Liver (tissue), 9 donors: Measurements from ENCODE around the gene TSC22D3. TPM values are rescaled to one million over a fixed set of nuclear protein-coding genes. Genes with fewer than 3 reads are reported as not detected.

Experiments
- DNase-seq: peaks from one replicate; pipeline ENCODE4 v3.0.0-alpha.2; 2017; ENCODE audit warnings: low spot score
- H3K27ac ChIP-seq, 2 donors: one replicate each; pipeline ENCODE4 v1.7.0; 2013; ENCODE audit warnings: inconsistent platforms in 2 of 2, low read length in 2 of 2, control low read depth in 1 of 2, low read depth in 1 of 2, mild to moderate bottlenecking in 1 of 2
- H3K27me3 ChIP-seq, 4 donors: one replicate each; pipeline versions ENCODE4 v1.6.1 to v1.7.0; 2013; ENCODE audit warnings: low read length in 3 of 4, inconsistent platforms in 1 of 4, mild to moderate bottlenecking in 1 of 4, moderate library complexity in 1 of 4; ENCODE audit not compliant: control insufficient read depth in 4 of 4, insufficient read depth in 4 of 4
- H3K36me3 ChIP-seq, 4 donors: one replicate each; pipeline versions ENCODE4 v1.6.1 to v1.7.0; 2013; ENCODE audit warnings: low read length in 3 of 4, mild to moderate bottlenecking in 3 of 4, low read depth in 1 of 4, moderate library complexity in 1 of 4; ENCODE audit not compliant: control insufficient read depth in 4 of 4, insufficient read depth in 3 of 4
- H3K4me1 ChIP-seq, 4 donors: one replicate each; pipeline versions ENCODE4 v1.6.1 to v1.7.0; 2013; ENCODE audit warnings: low read length in 3 of 4, mild to moderate bottlenecking in 3 of 4, moderate library complexity in 1 of 4; ENCODE audit not compliant: control insufficient read depth in 4 of 4, insufficient read depth in 4 of 4
- H3K4me3 ChIP-seq, 3 donors: one replicate each; pipeline versions ENCODE4 v1.6.1 to v1.7.0; 2013; ENCODE audit warnings: low read length in 3 of 3, control low read depth in 1 of 3, low read depth in 1 of 3, mild to moderate bottlenecking in 1 of 3
- H3K9ac ChIP-seq, 2 donors: one replicate each; pipeline ENCODE4 v1.7.0; 2013; ENCODE audit warnings: low read length in 2 of 2, mild to moderate bottlenecking in 2 of 2, moderate library complexity in 2 of 2, control low read depth in 1 of 2, low read depth in 1 of 2
- H3K9me3 ChIP-seq, 4 donors: one replicate each; pipeline versions ENCODE4 v1.6.1 to v1.7.0; 2013; ENCODE audit warnings: low read length in 3 of 4; ENCODE audit not compliant: control insufficient read depth in 4 of 4
- EGR1 ChIP-seq, 2 donors: IDR thresholded peaks; 2 replicates each; pipeline ENCODE4 v1.6.1; 2016 to 2018; ENCODE audit warnings: antibody characterized with exemption in 2 of 2, low read depth in 2 of 2
- FOXA1 ChIP-seq: IDR thresholded peaks from 2 replicates; pipeline ENCODE4 v1.6.1; 2016; ENCODE audit warnings: antibody characterized with exemption
- FOXA2 ChIP-seq: IDR thresholded peaks from 2 replicates; pipeline ENCODE4 v1.6.1; 2016; ENCODE audit warnings: antibody characterized with exemption
- GABPA ChIP-seq, 2 donors: IDR thresholded peaks in 1 of 2; conservative IDR thresholded peaks in 1 of 2; 2 replicates each; pipeline ENCODE4 v1.6.1; 2016; ENCODE audit warnings: antibody characterized with exemption in 2 of 2, mild to moderate bottlenecking in 1 of 2, moderate library complexity in 1 of 2
- HNF4A ChIP-seq, 2 donors: conservative IDR thresholded peaks; 2 replicates each; pipeline ENCODE4 v1.6.1; 2016; ENCODE audit warnings: antibody characterized with exemption in 2 of 2, mild to moderate bottlenecking in 2 of 2
- HNF4G ChIP-seq: IDR thresholded peaks from 2 replicates; pipeline ENCODE4 v1.6.1; 2016; ENCODE audit warnings: antibody characterized with exemption
- JUND ChIP-seq, 2 donors: IDR thresholded peaks; 2 replicates each; pipeline ENCODE4 v1.6.1; 2016; ENCODE audit warnings: antibody characterized with exemption in 2 of 2
- NR2F2 ChIP-seq: IDR thresholded peaks from 2 replicates; pipeline ENCODE4 v1.6.1; 2016; ENCODE audit warnings: antibody characterized with exemption
- RAD21 ChIP-seq, 2 donors: IDR thresholded peaks; 2 replicates each; pipeline ENCODE4 v1.6.1; 2016; ENCODE audit warnings: antibody characterized with exemption in 2 of 2, mild to moderate bottlenecking in 2 of 2
- RXRA ChIP-seq, 2 donors: IDR thresholded peaks; 2 replicates each; pipeline ENCODE4 v1.6.1; 2017 to 2018; ENCODE audit warnings: antibody characterized with exemption in 2 of 2, mild to moderate bottlenecking in 1 of 2
- SP1 ChIP-seq: IDR thresholded peaks from 2 replicates; pipeline ENCODE4 v1.6.1; 2018; ENCODE audit warnings: antibody characterized with exemption, mild to moderate bottlenecking
- TAF1 ChIP-seq: conservative IDR thresholded peaks from 2 replicates; pipeline ENCODE4 v1.6.1; 2016; ENCODE audit warnings: antibody characterized with exemption, mild to moderate bottlenecking
- YY1 ChIP-seq: IDR thresholded peaks from 2 replicates; pipeline ENCODE4 v1.6.1; 2016; ENCODE audit warnings: antibody characterized with exemption, mild to moderate bottlenecking
- WGBS: extraction: QIAGEN DNeasy Blood & Tissue Kit; methylation state at CpG from one replicate; pipeline ENCODE4 v1.1.7; 2013; 5-methylcytosine and 5-hydroxymethylcytosine counted together
- polyA plus RNA-seq, 2 donors: library from polyadenylated mRNA; stranded (reverse) in 1 of 2; unstranded in 1 of 2; fragments of 200-250 nt in 1 of 2; fragments of >200 nt in 1 of 2; fragmentation: Nextera tagmentation in 1 of 2; extraction: Ambion mirVana in 1 of 2; gene quantifications; one replicate each; pipeline versions ENCODE4 v1.2.1 to v1.2.3, GENCODE V29; 2013 to 2015
- total RNA-seq, 2 donors: library from RNA; depleted of rRNA; stranded (reverse); fragments of >200 nt; gene quantifications; one replicate each; pipeline ENCODE4 v1.2.3, GENCODE V29; 2014
- TF ChIP-seq, protein P1 (sequence below): IDR thresholded peaks from 2 replicates; pipeline ENCODE4 v1.6.1; 2016; ENCODE audit warnings: antibody characterized with exemption
- TF ChIP-seq, protein P2 (sequence below): IDR thresholded peaks from 2 replicates; pipeline ENCODE4 v1.6.1; 2016; ENCODE audit warnings: antibody characterized with exemption, mild to moderate bottlenecking
- TF ChIP-seq, protein P3 (sequence below): IDR thresholded peaks from 2 replicates; pipeline ENCODE4 v1.6.1; 2016; ENCODE audit warnings: antibody characterized with exemption
- TF ChIP-seq, protein P4 (sequence below): IDR thresholded peaks from 2 replicates; pipeline ENCODE4 v1.6.1; 2016; ENCODE audit warnings: antibody characterized with exemption
- TF ChIP-seq, protein P5 (sequence below): fragments of 150-350 bp; IDR thresholded peaks from 2 replicates; pipeline ENCODE4 v1.5.1; 2017; ENCODE audit warnings: improper control_type of control experiment, low read depth, low read length; ENCODE audit not compliant: missing input control
- donor health status: healthy.
- donor health status: healthy.
- donor health status: healthy.
- donor health status: healthy.
- donor health status: healthy.

Gene TSC22D3
- total and polyA plus RNA-seq, 4 donors = 10.5 to 128 (median 48.1) TPM

DNA sequence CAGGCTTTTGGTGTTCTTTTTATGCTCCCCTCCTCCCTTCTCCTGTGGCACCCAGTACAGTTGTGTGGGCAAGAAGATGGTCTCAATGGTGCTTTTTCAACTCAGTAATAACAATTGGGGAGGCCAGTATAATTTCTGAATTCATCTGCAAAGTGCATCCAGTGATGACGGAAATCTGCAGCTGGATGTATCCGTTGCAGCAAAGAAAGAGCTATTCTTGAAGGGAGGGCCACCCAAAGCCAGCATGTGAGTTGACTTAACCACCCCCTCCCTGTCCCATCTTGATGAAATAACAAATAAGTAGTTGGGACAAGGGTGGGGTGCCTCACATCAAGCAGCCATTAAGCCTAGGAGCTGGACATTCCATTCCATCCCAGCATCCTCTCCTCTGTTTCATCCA, 30.7 kb downstream of the TSC22D3 start:
- Histone ChIP-seq H3K4me3 (no peak overlapping the region), H3K9ac (no peak overlapping the region), H3K9me3 (no peaks in the 10 kb centered on the region), H3K27me3 (no peaks in the 10 kb centered on the region), H3K27ac (no peak overlapping the region), H3K36me3 (no peaks in the 10 kb centered on the region), H3K4me1 (peaks cover 19 to 60% (median 36%) of the 10 kb centered on the region in 4 donors)
- WGBS = 99% methylated on average over 2 of the region's 2 CpGs
- no peak for DNase-seq
- TF ChIP-seq YY1 (no peak), SP1 (no peak), GABPA (IDR thresholded peaks at IDR 0.05 in 1 of 2, conservative IDR thresholded peaks at IDR 0.05 in 1 of 2) (no peak), HNF4G (no peak)
- TF ChIP-seq, protein P1, sequence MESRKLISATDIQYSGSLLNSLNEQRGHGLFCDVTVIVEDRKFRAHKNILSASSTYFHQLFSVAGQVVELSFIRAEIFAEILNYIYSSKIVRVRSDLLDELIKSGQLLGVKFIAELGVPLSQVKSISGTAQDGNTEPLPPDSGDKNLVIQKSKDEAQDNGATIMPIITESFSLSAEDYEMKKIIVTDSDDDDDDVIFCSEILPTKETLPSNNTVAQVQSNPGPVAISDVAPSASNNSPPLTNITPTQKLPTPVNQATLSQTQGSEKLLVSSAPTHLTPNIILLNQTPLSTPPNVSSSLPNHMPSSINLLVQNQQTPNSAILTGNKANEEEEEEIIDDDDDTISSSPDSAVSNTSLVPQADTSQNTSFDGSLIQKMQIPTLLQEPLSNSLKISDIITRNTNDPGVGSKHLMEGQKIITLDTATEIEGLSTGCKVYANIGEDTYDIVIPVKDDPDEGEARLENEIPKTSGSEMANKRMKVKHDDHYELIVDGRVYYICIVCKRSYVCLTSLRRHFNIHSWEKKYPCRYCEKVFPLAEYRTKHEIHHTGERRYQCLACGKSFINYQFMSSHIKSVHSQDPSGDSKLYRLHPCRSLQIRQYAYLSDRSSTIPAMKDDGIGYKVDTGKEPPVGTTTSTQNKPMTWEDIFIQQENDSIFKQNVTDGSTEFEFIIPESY = no peak

DNA sequence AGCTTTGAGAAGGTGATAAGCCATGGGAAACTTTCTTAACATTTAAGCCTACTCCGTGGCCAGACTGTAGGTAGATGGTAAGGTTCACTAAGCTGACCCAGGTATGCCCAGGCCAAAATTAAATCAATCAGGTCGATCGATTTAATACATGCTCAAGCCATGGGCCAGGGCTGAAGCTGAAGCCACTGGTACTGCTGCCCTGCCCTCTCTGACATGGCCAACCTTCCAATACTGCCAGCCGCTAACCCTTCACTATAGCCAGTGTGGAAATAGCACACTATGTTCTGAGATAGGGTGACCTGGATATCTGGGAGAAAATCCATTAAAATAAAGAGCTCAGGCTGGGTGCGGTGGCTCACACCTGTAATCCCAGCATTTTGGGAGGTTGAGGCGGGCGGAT, 31.6 kb downstream of the TSC22D3 start:
- no peaks in the 10 kb centered on the region for H3K27me3 ChIP-seq
- H3K27ac ChIP-seq = peak overlapping the region; percentile 85 to 87
- WGBS = 50% methylated on average over 7 of the region's 7 CpGs
- H3K36me3 ChIP-seq = no peaks in the 10 kb centered on the region
- H3K9ac ChIP-seq = no peak overlapping the region
- no peaks in the 10 kb centered on the region for H3K9me3 ChIP-seq
- DNase-seq = no peak
- peaks cover 21 to 69% (median 43%) of the 10 kb centered on the region in 4 donors for H3K4me1 ChIP-seq
- TF ChIP-seq, protein P2, sequence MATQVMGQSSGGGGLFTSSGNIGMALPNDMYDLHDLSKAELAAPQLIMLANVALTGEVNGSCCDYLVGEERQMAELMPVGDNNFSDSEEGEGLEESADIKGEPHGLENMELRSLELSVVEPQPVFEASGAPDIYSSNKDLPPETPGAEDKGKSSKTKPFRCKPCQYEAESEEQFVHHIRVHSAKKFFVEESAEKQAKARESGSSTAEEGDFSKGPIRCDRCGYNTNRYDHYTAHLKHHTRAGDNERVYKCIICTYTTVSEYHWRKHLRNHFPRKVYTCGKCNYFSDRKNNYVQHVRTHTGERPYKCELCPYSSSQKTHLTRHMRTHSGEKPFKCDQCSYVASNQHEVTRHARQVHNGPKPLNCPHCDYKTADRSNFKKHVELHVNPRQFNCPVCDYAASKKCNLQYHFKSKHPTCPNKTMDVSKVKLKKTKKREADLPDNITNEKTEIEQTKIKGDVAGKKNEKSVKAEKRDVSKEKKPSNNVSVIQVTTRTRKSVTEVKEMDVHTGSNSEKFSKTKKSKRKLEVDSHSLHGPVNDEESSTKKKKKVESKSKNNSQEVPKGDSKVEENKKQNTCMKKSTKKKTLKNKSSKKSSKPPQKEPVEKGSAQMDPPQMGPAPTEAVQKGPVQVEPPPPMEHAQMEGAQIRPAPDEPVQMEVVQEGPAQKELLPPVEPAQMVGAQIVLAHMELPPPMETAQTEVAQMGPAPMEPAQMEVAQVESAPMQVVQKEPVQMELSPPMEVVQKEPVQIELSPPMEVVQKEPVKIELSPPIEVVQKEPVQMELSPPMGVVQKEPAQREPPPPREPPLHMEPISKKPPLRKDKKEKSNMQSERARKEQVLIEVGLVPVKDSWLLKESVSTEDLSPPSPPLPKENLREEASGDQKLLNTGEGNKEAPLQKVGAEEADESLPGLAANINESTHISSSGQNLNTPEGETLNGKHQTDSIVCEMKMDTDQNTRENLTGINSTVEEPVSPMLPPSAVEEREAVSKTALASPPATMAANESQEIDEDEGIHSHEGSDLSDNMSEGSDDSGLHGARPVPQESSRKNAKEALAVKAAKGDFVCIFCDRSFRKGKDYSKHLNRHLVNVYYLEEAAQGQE = no peak
- no peak for TF ChIP-seq NR2F2
- peak; percentile 23 for TF ChIP-seq HNF4G
- no peak for TF ChIP-seq YY1
- peak in 1 of 2 donors; percentile 30 for TF ChIP-seq JUND (IDR thresholded peaks at IDR 0.05)
- no peak for TF ChIP-seq EGR1 (IDR thresholded peaks at IDR 0.05; ENCODE audit: low read depth in 2 of 2)
- peak; percentile 68 to 74 for TF ChIP-seq HNF4A (conservative IDR thresholded peaks at IDR 0.05)
- TF ChIP-seq FOXA1 = no peak
- peak; percentile 83 for TF ChIP-seq SP1
- peak; percentile 70 to 77 for TF ChIP-seq RXRA (IDR thresholded peaks at IDR 0.05)
- TF ChIP-seq, protein P1 = no peak
- TF ChIP-seq, protein P3, sequence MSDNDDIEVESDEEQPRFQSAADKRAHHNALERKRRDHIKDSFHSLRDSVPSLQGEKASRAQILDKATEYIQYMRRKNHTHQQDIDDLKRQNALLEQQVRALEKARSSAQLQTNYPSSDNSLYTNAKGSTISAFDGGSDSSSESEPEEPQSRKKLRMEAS = peak; percentile 22
- TF ChIP-seq, protein P4, sequence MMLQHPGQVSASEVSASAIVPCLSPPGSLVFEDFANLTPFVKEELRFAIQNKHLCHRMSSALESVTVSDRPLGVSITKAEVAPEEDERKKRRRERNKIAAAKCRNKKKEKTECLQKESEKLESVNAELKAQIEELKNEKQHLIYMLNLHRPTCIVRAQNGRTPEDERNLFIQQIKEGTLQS = no peak
- TF ChIP-seq RAD21 (IDR thresholded peaks at IDR 0.05) = peak; percentile 7 to 40
- no peak for TF ChIP-seq FOXA2
- no peak for TF ChIP-seq GABPA (IDR thresholded peaks at IDR 0.05 in 1 of 2, conservative IDR thresholded peaks at IDR 0.05 in 1 of 2)
- TF ChIP-seq, protein P5, sequence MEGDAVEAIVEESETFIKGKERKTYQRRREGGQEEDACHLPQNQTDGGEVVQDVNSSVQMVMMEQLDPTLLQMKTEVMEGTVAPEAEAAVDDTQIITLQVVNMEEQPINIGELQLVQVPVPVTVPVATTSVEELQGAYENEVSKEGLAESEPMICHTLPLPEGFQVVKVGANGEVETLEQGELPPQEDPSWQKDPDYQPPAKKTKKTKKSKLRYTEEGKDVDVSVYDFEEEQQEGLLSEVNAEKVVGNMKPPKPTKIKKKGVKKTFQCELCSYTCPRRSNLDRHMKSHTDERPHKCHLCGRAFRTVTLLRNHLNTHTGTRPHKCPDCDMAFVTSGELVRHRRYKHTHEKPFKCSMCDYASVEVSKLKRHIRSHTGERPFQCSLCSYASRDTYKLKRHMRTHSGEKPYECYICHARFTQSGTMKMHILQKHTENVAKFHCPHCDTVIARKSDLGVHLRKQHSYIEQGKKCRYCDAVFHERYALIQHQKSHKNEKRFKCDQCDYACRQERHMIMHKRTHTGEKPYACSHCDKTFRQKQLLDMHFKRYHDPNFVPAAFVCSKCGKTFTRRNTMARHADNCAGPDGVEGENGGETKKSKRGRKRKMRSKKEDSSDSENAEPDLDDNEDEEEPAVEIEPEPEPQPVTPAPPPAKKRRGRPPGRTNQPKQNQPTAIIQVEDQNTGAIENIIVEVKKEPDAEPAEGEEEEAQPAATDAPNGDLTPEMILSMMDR = no peak
- TF ChIP-seq TAF1 = no peak
- no peak overlapping the region for H3K4me3 ChIP-seq
